Bronchial epithelial cell (primary cell): ENCODE data around the gene HSPB6. TPM values are rescaled to one million over a fixed set of nuclear protein-coding genes. Genes with fewer than 3 reads are reported as not detected.

Experiments used
- DNase-seq: peaks from one replicate; pipeline ENCODE4 v3.0.0-alpha.2; 2010; ENCODE audit warnings: low read depth
- FAIRE-seq: peaks from 2 replicates; lab custom pipeline; 2011; peaks lifted over from hg19 to GRCh38; lab: Jason Lieb, UNC
- H3K27me3 ChIP-seq: 2 replicates; pipeline ENCODE4 v1.5.1; 2011; ENCODE audit warnings: low read length; ENCODE audit not compliant: control insufficient read depth, insufficient read depth
- H3K36me3 ChIP-seq: 2 replicates; pipeline ENCODE4 v1.5.1; 2011; ENCODE audit warnings: low read length; ENCODE audit not compliant: control insufficient read depth, insufficient read depth
- H3K4me3 ChIP-seq: 2 replicates; pipeline ENCODE4 v1.5.1; 2011; ENCODE audit warnings: mild to moderate bottlenecking, low read depth, low read length, control low read depth
- total RNA-seq: library from RNA; depleted of rRNA; stranded (reverse); fragments of >200 nt; gene quantifications from 2 replicates; pipeline ENCODE4 v1.2.1, GENCODE V29; 2014
- TF ChIP-seq, protein P1 (sequence below): IDR thresholded peaks from 2 replicates; pipeline ENCODE4 v1.5.1; 2011; ENCODE audit warnings: mild to moderate bottlenecking, moderate library complexity, low read length, control low read depth, inconsistent platforms; ENCODE audit not compliant: insufficient read depth, severe bottlenecking

The HSPB6 gene
- total RNA-seq, 1 donor from 2014 or later: 1.3 TPM

GRCh38 chr19:35764432-35765315, 7.8 kb upstream of the HSPB6 start:
- Histone ChIP-seq H3K36me3 (peaks cover 22% of the 10 kb centered on the region), H3K27me3 (no peaks in the 10 kb centered on the region), H3K4me3 (no peak overlapping the region)
- DNase-seq (no peak), FAIRE-seq (no peak)
- TF ChIP-seq, protein P1, sequence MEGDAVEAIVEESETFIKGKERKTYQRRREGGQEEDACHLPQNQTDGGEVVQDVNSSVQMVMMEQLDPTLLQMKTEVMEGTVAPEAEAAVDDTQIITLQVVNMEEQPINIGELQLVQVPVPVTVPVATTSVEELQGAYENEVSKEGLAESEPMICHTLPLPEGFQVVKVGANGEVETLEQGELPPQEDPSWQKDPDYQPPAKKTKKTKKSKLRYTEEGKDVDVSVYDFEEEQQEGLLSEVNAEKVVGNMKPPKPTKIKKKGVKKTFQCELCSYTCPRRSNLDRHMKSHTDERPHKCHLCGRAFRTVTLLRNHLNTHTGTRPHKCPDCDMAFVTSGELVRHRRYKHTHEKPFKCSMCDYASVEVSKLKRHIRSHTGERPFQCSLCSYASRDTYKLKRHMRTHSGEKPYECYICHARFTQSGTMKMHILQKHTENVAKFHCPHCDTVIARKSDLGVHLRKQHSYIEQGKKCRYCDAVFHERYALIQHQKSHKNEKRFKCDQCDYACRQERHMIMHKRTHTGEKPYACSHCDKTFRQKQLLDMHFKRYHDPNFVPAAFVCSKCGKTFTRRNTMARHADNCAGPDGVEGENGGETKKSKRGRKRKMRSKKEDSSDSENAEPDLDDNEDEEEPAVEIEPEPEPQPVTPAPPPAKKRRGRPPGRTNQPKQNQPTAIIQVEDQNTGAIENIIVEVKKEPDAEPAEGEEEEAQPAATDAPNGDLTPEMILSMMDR: no peak

DNA sequence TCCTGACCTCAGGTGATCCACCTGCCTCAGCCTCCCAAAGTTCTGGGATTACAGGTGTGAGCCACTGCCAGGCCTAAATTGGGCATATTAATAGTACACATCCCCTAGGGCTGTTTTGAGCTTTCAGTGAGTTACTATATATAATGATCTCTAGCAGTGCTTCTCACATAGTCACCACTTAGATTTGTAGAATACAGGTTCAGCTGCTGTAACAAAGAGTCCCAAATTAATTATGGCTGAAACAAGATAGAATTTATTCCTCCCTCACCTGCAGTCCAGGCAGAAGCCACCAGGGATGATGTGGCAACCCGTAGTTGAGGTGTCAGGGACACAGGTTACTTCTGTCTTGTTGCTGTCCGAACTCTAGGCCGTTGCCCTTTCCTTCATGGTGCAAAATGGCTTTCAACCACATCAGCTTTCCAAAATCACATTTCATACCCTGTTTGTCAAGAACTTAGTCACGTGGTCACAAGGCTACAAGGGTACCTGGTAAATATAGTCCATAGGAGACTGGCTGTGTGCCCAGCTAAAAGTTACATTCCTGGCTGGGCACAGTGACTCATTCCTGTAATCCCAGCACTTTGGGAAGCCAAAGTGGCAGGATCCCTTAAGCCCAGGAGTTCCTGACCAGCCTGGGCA, 4.0 kb upstream of the HSPB6 start:
- FAIRE-seq: no peak
- peak; percentile 36 for DNase-seq
- TF ChIP-seq, protein P1: no peak
- no peaks in the 10 kb centered on the region for H3K27me3 ChIP-seq
- no peak overlapping the region for H3K4me3 ChIP-seq
- H3K36me3 ChIP-seq: peaks cover 17% of the 10 kb centered on the region

DNA sequence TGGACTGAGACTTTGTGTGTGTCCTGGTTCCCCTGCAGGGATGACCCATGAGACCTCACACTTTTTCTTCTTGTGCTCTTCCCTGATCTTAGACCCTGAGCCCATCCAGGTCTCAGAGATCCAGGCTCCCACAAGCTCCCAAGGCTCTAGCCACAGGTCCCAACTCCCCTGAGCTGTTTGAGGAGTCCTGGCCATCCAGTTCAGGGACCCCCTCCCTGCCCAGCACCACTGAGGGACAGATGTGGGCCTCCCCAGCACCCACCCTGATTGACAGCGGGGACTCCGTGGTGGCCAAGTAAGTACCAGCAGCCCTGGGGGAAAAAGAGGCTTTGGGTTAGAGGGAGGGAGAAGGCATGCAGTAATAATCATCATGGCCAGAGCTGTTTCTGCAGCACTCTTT, 2.9 kb upstream of the HSPB6 start:
- no peaks in the 10 kb centered on the region for H3K27me3 ChIP-seq
- H3K36me3 ChIP-seq: peaks cover 12% of the 10 kb centered on the region
- TF ChIP-seq, protein P1: no peak
- H3K4me3 ChIP-seq: no peak overlapping the region
- DNase-seq: no peak
- FAIRE-seq: no peak

DNA sequence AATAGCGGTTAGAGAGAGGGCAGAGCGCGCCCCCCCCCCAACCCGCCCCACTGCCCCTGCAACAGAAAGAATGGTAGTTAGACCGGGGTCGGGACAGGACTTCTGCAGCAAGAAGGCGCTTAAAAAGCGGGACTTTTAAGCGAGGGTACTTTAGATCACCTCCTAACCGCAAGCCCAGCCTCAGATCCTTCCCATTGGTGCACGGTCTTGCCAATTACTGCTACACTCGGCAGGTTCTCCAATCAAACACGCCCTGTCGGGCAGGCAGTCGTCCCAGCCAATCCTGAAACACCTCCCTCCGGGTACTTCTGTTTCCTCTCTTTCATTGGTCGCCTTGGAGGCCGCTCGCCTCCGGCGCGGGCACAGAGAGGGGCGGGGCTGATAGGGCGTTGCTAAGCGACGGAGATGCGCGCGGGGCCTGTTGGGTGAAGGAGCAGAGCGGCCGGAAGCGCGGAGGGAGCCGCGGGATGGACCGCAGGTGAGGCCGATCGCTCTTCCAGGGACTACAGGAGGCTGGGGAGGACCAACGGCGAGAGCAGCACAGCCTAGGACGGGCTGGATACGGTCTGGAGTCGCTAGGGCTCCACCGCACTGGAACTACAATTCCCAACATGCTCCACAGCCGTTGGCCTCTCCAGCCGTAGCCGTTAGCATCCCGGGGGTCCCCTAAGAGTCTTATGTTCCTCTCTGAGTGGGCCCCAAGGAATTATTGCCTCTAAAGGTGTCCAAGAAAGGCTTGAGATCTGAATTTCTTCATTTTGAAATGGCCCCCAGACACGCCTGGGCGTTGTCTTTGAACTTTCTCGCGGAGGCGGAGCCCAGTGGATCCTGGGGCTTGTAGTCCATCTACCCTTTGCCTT, 1.1 kb upstream of the HSPB6 start, which contains the start of gene PROSER3:
Gene PROSER3 (plus strand): TSS at position 428 of the 860 bp plus-strand sequence. CDS start 40 bp downstream, at position 468.
- peak; percentile 95 for FAIRE-seq
- TF ChIP-seq, protein P1: no peak
- H3K4me3 ChIP-seq: peak within 1 kb of the TSS; percentile 76
- peak; percentile 98 for DNase-seq
- no peaks in the 10 kb centered on the region for H3K27me3 ChIP-seq
- H3K36me3 ChIP-seq: peaks cover 18% of the 10 kb centered on the region

- H3K36me3 ChIP-seq: peaks cover 22% of the 10 kb centered on the region
- DNase-seq: no peak
- no peak for FAIRE-seq
- H3K27me3 ChIP-seq: no peaks in the 10 kb centered on the region
- TF ChIP-seq, protein P1: no peak
- peak overlapping the region; percentile 37 for H3K4me3 ChIP-seq
These were observed 461 bp upstream of the HSPB6 start for GRCh38 chr19:35757231-35757748.
